Midbrain (tissue), 1 donor: ENCODE results near the gene FLRT1.

Source experiments
- DNase-seq: peaks from one replicate; lab custom pipeline; 2025; lab: John Stamatoyannopoulos, UW

FLRT1 gene

DNA sequence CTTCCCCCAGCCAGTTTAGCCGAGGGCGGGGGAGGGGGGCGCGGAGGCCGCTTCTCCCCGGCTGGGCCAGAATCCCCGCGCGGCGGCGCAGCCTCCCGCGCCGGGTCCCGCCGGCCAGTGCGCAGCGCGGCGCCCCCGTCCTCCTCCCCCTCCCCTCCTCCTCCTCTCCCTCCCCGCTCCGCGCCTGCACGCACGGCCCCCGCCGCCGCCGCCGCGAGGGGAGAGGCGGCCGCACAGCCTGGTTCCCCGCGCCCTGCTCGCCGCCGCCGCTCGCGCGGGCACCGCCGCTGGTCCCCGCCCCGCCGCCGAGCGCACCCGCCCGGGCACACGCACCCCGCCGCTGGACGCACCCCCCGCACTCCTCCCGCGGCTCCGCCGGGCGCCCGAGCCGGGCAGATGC is at the start of gene FLRT1:
Gene FLRT1 (plus strand): TSS at position 356 of the 400 bp plus-strand sequence. CDS start 80,337 bp downstream, outside the sequence.
- peak; percentile 52 for DNase-seq

DNA sequence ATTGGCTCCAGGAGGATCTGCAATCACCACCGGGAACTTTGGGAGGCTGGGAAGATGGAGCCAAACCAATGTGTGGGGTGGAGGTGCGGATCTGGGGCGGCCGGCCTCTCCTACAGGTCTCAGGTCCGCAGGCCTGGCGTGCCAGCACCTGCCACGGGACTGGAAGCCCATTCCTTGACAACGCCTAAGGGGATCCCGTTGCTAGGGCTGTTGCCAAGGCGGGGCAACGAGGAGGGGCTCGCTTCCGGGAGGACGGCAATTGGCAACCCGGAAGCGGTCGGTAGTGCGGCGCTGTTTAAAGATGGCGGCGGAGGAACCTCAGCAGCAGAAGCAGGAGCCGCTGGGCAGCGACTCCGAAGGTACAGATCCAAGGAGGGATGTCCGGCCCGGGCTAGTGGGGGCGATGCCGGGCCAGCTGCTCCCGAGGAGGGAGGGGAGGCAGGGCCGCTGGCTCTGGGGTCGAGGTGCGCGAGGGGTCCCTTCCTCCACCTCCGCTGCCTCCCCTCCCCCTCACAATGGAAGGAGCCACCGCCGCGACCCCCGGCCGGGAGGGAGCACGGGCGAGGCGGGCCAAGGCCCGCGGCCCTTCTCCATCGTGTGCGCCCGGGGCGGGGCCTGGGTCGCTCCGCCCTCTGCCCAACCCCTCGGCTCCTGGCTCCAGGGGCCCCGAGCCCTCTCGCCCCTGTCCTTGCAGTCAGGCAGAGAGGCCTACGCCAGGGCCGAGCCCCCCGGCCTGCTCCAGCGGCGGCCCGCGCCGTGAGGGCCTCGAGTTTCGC is 49.4 kb upstream of the FLRT1 start, which contains the start of gene OTUB1:
Gene OTUB1 (plus strand): TSS at position 283 of the 776 bp plus-strand sequence. CDS start 19 bp downstream, at position 302.
- peak; percentile 88 for DNase-seq

DNA sequence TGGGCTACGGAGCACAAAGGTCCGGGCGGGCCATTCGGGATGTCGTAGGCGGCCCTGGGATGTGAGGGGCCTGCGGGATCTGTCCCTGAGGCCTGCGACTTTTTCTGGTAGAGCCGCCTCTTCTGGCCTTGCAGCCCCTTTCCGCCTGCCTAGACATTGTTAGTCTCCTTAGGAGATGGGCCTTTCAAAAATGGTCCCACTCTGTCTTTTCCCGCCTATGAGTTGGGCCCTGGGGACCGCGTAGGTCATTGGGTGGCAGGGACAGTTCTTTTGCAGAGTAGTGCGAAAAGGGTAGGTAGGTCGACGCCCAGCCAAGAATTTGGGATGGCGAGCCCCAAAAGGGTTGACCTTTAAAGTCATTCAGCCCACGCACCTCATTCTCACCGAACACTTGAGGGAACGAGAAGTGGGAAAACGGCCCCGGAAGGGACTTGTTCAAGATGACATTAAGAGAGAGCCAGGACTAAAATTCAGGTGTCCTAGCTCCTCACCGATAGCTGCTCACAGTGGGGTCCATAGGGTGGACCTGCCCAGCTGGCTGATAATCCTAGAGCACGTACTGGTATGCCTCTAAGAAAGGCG is 48.7 kb upstream of the FLRT1 start:
- no peak for DNase-seq

DNA sequence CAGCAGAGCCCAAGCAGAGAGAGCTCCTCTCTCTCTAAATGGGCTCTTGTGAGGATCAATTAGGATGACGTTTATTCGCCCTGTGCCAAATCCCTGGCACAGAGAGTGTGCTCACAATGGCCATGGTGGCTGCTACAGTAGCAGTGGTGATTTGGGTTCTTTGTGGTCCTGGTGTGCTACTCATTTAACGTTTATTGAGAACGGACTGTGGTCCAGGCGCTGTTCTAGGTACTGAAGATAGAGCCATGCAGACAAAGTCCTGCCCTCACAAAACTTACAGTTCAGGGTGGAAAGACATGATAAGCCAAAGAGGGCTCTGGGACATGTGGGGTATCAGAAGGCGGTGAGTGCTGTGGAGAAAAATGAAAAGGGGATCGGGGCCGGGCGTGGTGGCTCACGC is 44.2 kb upstream of the FLRT1 start:
- DNase-seq, result no peak

DNA sequence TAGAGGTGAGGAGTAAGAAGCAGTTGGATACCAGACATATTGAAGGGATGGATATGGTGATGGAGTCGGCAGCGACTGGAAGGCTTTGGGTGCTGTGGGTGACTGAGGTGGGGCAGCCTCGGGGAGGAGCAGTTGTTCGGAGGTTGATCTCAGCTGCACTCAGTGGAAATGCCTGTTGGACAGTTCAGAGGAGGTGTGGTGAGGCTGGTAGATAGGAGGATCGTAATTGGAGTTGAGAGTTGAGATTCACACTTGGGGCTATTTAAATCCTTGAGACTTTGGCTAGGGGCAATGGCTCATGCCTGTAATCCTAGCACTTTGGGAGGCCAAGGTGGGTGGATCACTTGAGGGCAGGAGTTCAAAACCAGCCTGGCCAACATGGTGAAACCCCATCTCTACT is 42.6 kb upstream of the FLRT1 start:
- DNase-seq, result no peak

- DNase-seq, result no peak
Observed at GRCh38 chr11:63993993-63994392, 41.7 kb upstream of the FLRT1 start.

DNA sequence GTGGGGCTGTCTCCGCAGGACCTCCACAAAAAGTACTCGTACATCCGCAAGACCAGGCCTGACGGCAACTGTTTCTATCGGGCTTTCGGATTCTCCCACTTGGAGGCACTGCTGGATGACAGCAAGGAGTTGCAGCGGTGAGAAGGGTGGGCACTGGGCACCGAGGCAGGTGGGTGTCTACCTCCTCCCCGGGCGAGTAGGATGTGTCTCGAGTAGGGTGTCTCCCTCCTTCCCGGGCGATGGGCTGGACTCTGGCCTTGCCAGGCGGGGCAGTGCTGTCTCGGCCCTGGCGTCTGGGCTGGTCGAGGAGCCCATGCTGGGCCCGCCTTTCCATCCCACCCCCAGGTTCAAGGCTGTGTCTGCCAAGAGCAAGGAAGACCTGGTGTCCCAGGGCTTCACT is 39.2 kb upstream of the FLRT1 start:
- DNase-seq, result no peak

DNA sequence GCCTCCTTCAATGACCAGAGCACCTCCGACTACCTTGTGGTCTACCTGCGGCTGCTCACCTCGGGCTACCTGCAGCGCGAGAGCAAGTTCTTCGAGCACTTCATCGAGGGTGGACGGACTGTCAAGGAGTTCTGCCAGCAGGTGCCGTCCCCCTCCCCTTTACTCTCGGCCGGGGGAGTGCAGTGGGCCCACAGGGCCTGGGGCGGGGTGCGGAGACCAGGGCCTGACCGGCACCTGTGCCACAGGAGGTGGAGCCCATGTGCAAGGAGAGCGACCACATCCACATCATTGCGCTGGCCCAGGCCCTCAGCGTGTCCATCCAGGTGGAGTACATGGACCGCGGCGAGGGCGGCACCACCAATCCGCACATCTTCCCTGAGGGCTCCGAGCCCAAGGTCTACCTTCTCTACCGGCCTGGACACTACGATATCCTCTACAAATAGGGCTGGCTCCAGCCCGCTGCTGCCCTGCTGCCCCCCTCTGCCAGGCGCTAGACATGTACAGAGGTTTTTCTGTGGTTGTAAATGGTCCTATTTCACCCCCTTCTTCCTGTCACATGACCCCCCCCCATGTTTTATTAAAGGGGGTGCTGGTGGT is 38.5 kb upstream of the FLRT1 start:
- DNase-seq, result no peak

- DNase-seq, result no peak
Observed at GRCh38 chr11:63997801-63998337, 37.9 kb upstream of the FLRT1 start.

DNA sequence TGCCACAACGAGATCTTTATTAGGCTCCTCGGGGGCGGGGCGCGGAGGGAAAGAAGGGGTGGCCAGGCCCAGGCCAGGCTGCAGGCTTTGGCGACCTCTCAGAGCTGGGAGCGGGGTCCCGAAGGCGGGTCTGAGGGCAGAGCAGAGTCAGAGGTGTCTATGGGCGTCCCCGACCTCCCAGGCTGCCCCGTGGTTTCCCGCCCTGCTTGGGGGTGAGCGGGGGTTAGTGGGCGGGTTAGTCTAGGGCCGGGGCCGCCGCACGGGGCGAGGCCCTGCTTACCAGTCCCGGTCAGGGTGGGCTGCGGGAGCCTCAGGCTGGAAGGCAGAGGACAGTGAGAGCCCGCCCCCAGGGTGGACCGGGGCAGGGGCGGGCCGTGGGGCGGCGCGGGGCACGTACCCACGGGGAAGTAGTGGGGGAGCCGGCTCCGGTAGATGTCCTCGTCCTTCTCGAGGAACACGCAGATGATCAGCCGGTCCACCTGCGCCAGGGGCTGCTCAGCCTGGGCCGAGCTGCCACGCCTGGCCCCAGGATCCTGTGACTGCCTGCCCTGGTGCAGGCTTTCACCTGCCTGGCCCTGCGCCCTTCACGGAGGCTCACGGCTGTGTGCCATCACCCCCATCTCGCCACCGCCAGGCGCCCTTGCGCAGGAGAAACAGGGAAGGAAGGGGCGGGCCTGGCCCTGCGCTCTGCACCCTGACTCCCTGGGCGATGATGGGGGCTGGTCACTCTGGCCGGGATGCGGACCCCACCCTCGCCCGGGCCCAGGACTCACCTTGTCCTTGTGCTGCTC is 37.0 kb upstream of the FLRT1 start:
- DNase-seq, result no peak

- no peak for DNase-seq
Observed at GRCh38 chr11:63999349-64000025, 36.2 kb upstream of the FLRT1 start.

GRCh38 chr11:64000026-64000739 is 35.5 kb upstream of the FLRT1 start:
- peak; percentile 62 for DNase-seq

DNA sequence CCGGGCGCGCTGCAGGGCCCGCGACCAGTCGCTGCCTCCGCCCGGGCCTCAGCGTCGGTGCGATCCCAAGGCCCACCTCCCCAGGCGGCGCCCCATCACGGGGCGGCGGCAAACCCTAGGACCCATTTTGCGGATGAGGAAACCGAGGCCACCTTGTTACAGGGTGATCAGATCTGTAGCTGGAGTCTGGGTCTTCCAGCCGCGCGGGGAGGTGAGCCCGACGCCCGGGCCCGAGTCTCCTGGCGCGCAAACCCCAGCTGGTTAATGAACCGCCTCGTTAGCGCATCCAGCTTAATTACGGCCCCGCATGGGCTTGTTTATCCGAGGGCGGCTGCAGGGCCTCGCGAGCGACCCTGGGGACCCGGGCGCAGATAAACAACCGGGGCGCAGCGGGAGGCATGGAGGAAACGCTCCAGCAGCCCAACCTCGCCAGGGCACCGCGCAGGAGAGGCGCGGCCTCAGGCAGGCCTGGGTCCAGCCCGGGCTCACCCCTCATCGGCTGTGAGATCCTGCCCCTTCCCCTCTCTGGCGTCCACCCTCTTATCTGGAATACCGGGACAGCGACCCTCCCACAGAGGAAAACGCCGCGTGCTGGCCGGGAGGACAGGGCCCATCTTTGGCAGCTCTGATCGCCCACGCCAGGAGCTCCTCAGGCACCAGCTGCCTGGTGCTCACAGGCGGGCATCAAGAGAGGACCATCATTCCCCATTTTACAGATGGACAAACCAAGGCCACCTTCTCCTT is 34.8 kb upstream of the FLRT1 start:
- no peak for DNase-seq

- DNase-seq, result no peak
Observed at GRCh38 chr11:64001484-64002420, 34.0 kb upstream of the FLRT1 start.

DNA sequence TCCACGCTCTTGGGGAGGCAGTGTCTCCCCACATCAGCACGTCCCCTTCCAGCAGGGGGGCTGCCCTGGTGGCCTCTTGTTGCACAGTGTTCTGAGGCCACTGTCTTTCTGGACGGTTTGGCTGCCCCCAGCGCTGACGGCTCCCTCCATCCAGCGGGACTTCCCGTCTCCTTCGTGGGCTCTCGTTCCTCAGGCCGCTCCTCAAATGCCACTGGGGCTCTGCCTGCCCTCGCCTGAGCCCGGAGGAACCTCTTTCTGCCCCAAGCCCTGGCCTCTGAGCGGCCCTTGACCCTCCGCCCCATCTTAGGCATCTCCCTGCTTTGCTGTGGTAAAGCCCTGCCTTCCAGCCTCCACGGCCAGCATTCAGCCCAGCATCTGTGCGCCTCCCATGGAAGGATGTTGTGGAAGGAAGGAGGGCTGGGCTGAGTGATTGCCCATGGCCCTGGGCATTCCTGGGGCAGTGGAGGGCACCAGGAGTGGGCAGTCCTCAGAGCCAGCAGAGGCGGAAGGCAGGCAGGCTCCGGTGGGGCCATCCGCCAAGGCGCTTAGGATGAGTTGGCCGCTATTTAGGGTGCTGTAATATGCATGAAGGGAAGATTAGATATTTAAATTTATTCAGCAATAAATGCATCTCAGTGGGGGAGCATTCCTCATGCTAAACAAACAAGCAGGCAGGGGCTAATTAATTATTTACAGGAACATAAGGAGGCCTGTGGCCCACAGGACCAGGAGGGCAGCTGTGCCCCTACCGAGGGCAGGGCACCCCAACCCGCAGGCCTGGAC is 31.7 kb upstream of the FLRT1 start:
- DNase-seq, result no peak

GRCh38 chr11:64004590-64004984 is 31.1 kb upstream of the FLRT1 start:
- no peak for DNase-seq

GRCh38 chr11:64005691-64006090 is 30.0 kb upstream of the FLRT1 start:
- no peak for DNase-seq

- no peak for DNase-seq
Observed at GRCh38 chr11:64006398-64006797, 29.3 kb upstream of the FLRT1 start.
